Bronchial epithelial cell (primary cell): ENCODE measurements around the gene RAB19. TPM values are rescaled to one million over a fixed set of nuclear protein-coding genes. Genes with fewer than 3 reads are reported as not detected.
"Not testable (repeated sequence)": the region's sequence is repeated elsewhere in the genome, so short reads cannot be mapped to it uniquely, and the experiment has no call there.

Experiments used
- DNase-seq: peaks from one replicate; pipeline ENCODE4 v3.0.0-alpha.2; 2010; ENCODE audit warnings: low read depth
- FAIRE-seq: peaks from 2 replicates; lab custom pipeline; 2011; peaks lifted over from hg19 to GRCh38; lab: Jason Lieb, UNC
- H3K27me3 ChIP-seq: 2 replicates; pipeline ENCODE4 v1.5.1; 2011; ENCODE audit warnings: low read length; ENCODE audit not compliant: control insufficient read depth, insufficient read depth
- H3K36me3 ChIP-seq: 2 replicates; pipeline ENCODE4 v1.5.1; 2011; ENCODE audit warnings: low read length; ENCODE audit not compliant: control insufficient read depth, insufficient read depth
- H3K4me3 ChIP-seq: 2 replicates; pipeline ENCODE4 v1.5.1; 2011; ENCODE audit warnings: mild to moderate bottlenecking, low read depth, low read length, control low read depth
- CTCF ChIP-seq: IDR thresholded peaks from 2 replicates; pipeline ENCODE4 v1.5.1; 2011; ENCODE audit warnings: mild to moderate bottlenecking, moderate library complexity, low read length, control low read depth, inconsistent platforms; ENCODE audit not compliant: insufficient read depth, severe bottlenecking
- total RNA-seq: library from RNA; depleted of rRNA; stranded (reverse); fragments of >200 nt; gene quantifications from 2 replicates; pipeline ENCODE4 v1.2.1, GENCODE V29; 2014

RAB19 gene
- total RNA-seq, 1 donor from 2014 or later: not detected

GRCh38 chr7:140404565-140405065 is 757 bp downstream of the RAB19 start:
- no peaks in the 10 kb centered on the region for H3K27me3 ChIP-seq
- H3K4me3 ChIP-seq: no peak overlapping the region
- no peaks in the 10 kb centered on the region for H3K36me3 ChIP-seq
- no peak for FAIRE-seq
- TF ChIP-seq CTCF: no peak
- no peak for DNase-seq

- no peak for TF ChIP-seq CTCF
- DNase-seq (no peak), FAIRE-seq (no peak)
- Histone ChIP-seq H3K36me3 (no peaks in the 10 kb centered on the region), H3K4me3 (no peak overlapping the region), H3K27me3 (no peaks in the 10 kb centered on the region)
Observed at GRCh38 chr7:140415361-140415760, 11.5 kb downstream of the RAB19 start.

- not testable (repeated sequence) for DNase-seq, FAIRE-seq, H3K36me3 ChIP-seq, H3K4me3 ChIP-seq, H3K27me3 ChIP-seq
Observed at GRCh38 chr7:140415816-140416215, 12.0 kb downstream of the RAB19 start.

GRCh38 chr7:140416560-140416959 is 12.7 kb downstream of the RAB19 start:
- Histone ChIP-seq H3K4me3 (no peak overlapping the region), H3K27me3 (no peaks in the 10 kb centered on the region), H3K36me3 (no peaks in the 10 kb centered on the region)
- FAIRE-seq: no peak
- no peak for DNase-seq
- TF ChIP-seq CTCF: no peak

GRCh38 chr7:140417456-140418155 is 13.7 kb downstream of the RAB19 start:
- FAIRE-seq: no peak
- TF ChIP-seq CTCF: no peak
- no peak for DNase-seq
- Histone ChIP-seq H3K27me3 (no peaks in the 10 kb centered on the region), H3K4me3 (no peak overlapping the region), H3K36me3 (no peaks in the 10 kb centered on the region)

GRCh38 chr7:140418156-140418472 is 14.3 kb downstream of the RAB19 start:
- H3K36me3 ChIP-seq, FAIRE-seq, DNase-seq, H3K27me3 ChIP-seq, H3K4me3 ChIP-seq: not testable (repeated sequence)

GRCh38 chr7:140418653-140419052 is 14.8 kb downstream of the RAB19 start:
- TF ChIP-seq CTCF: no peak
- H3K4me3 ChIP-seq: no peak overlapping the region
- H3K36me3 ChIP-seq: no peaks in the 10 kb centered on the region
- FAIRE-seq (no peak), DNase-seq (no peak)
- H3K27me3 ChIP-seq: no peaks in the 10 kb centered on the region
